Measurements from ENCODE around the gene ATRNL1.

Gene ATRNL1

DNA sequence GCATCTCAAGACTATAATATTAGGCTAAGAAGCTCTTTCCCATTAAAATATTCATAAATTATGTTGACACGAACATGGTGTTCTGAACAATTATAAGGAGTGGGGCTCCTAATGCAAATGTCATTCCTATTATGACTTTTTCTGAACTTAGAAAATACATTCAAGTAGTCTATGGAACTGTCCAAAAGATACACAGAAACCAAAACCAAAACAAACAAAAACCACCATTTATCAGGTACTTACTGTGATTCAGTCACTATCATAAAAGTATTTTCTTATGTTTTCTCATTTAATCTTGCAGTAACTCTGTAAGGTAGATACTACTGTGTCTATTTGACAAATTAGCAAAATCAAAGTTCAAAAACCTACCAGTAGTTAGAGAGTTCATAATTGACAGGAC is 773.0 kb downstream of the ATRNL1 start:
- H3K36me3 ChIP-seq (replicated peaks): no peaks in the 10 kb centered on the region
- DNase-seq: no peak
- H3K4me3 ChIP-seq (ENCODE audit: low read depth, low read length): no peak overlapping the region
- no peak overlapping the region for H3K27ac ChIP-seq
- TF ChIP-seq CTCF (IDR thresholded peaks at IDR 0.05; ENCODE audit: low read depth, low read length, missing control alignments): no peak
- H3K27me3 ChIP-seq (replicated peaks): no peaks in the 10 kb centered on the region
- in situ Hi-C loops (cut with HindIII; ENCODE audit: low pct_ligation_motif_present, low sequenced_read_pairs): no loop called here

DNA sequence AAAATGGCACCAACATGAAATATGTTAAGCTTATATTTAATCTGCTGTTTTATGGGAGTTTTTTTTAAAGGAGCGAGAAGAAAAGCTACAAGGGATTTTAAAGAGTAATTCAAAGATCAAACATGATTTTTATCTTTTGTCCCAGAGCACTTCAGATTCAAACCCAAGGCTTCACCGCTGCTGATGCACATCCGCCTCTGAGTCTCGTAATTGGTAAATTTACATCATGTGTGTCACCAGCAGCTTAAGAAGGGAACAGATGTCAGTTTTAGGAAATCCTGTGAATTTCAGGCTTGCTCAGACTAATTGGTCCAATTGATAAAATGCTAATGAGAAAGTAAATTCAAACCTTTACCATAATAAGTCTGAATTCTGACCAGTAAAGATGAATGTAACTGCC is 773.5 kb downstream of the ATRNL1 start:
- H3K27me3 ChIP-seq (replicated peaks): no peaks in the 10 kb centered on the region
- no peaks in the 10 kb centered on the region for H3K36me3 ChIP-seq (replicated peaks)
- no peak for TF ChIP-seq CTCF (IDR thresholded peaks at IDR 0.05; ENCODE audit: low read depth, low read length, missing control alignments)
- in situ Hi-C loops (cut with HindIII; ENCODE audit: low pct_ligation_motif_present, low sequenced_read_pairs): no loop called here
- H3K4me3 ChIP-seq (ENCODE audit: low read depth, low read length): no peak overlapping the region
- no peak for DNase-seq
- no peak overlapping the region for H3K27ac ChIP-seq

GRCh38 chr10:115867305-115867704 is 774.1 kb downstream of the ATRNL1 start:
- in situ Hi-C loops (cut with HindIII; ENCODE audit: low pct_ligation_motif_present, low sequenced_read_pairs): no loop called here

GRCh38 chr10:115871855-115872254 is 778.7 kb downstream of the ATRNL1 start:
- no peak overlapping the region for H3K27ac ChIP-seq
- no peaks in the 10 kb centered on the region for H3K27me3 ChIP-seq (replicated peaks)
- in situ Hi-C loops (cut with HindIII; ENCODE audit: low pct_ligation_motif_present, low sequenced_read_pairs): no loop called here
- H3K4me3 ChIP-seq (ENCODE audit: low read depth, low read length): no peak overlapping the region
- no peaks in the 10 kb centered on the region for H3K36me3 ChIP-seq (replicated peaks)
- TF ChIP-seq CTCF (IDR thresholded peaks at IDR 0.05; ENCODE audit: low read depth, low read length, missing control alignments): no peak
- DNase-seq: no peak

More at GRCh38 chr10:115867305-115867704, 774.1 kb downstream of the ATRNL1 start:
- TF ChIP-seq CTCF (IDR thresholded peaks at IDR 0.05; ENCODE audit: low read depth, low read length, missing control alignments): no peak
- H3K27me3 ChIP-seq (replicated peaks): no peaks in the 10 kb centered on the region
- H3K36me3 ChIP-seq (replicated peaks): no peaks in the 10 kb centered on the region
- no peak for DNase-seq
- H3K4me3 ChIP-seq (ENCODE audit: low read depth, low read length): no peak overlapping the region
- H3K27ac ChIP-seq: no peak overlapping the region

GRCh38 chr10:115875172-115875571 is 782.0 kb downstream of the ATRNL1 start:
- no peak overlapping the region for H3K27ac ChIP-seq
- TF ChIP-seq CTCF (IDR thresholded peaks at IDR 0.05; ENCODE audit: low read depth, low read length, missing control alignments): no peak
- in situ Hi-C loops (cut with HindIII; ENCODE audit: low pct_ligation_motif_present, low sequenced_read_pairs): no loop called here
- no peaks in the 10 kb centered on the region for H3K27me3 ChIP-seq (replicated peaks)
- no peaks in the 10 kb centered on the region for H3K36me3 ChIP-seq (replicated peaks)
- DNase-seq: no peak
- H3K4me3 ChIP-seq (ENCODE audit: low read depth, low read length): no peak overlapping the region

DNA sequence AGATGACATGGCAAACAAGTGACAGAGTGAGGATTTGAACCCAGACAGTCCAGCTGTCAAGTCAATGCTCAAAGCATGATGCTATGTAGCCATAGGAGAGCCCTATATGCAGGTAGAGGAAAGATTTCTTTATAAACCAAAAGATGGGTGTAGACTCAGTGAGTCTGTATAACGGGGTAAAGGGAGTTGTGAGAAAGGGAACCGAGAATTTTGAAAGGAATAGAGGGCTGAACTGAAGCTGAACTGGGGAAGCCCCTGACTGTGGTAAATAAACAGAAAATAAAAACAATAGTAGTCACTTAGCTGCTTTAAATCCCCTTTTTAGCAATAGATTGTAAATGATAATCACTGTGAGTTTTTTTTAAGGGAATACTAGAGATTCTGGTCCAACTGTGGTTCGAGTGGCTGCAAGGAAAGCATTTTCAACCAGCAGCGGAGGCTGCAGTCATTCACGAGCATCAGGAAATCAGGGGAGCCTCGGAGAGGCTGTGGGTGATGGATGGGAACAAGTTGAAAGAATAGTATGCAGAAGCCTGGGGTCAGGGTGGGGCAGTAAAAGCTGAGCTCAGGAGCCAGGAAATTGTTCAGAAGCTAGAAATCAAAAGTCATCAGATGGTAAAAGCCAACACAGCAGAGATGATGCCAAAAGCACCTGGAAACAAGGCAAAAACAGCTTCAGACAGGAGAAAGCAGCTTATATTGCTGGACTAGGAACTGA is 786.4 kb downstream of the ATRNL1 start:
- no peaks in the 10 kb centered on the region for H3K27me3 ChIP-seq (replicated peaks)
- H3K27ac ChIP-seq: no peak overlapping the region
- H3K36me3 ChIP-seq (replicated peaks): no peaks in the 10 kb centered on the region
- no peak for TF ChIP-seq CTCF (IDR thresholded peaks at IDR 0.05; ENCODE audit: low read depth, low read length, missing control alignments)
- in situ Hi-C loops (cut with HindIII; ENCODE audit: low pct_ligation_motif_present, low sequenced_read_pairs): no loop called here
- DNase-seq: no peak
- H3K4me3 ChIP-seq (ENCODE audit: low read depth, low read length): no peak overlapping the region
